SK-N-SH (cell line): ENCODE data around the gene BOD1L1. TPM values are rescaled to one million over a fixed set of nuclear protein-coding genes. Genes with fewer than 3 reads are reported as not detected.

Experiments used
- CTCF ChIA-PET: fragments of 300-600, 350-600 bp; formaldehyde crosslinking; extraction: SDS; loops from one replicate; lab custom pipeline; 2021; lab: Yijun Ruan, JAX
- POLR2A ChIA-PET: fragments of 350-600 bp; sonication (Branson Sonifier 250); formaldehyde crosslinking; extraction: SDS; loops from one replicate; lab custom pipeline; 2020; ENCODE audit warnings: antibody characterized with exemption, inconsistent platforms; lab: Yijun Ruan, JAX
- DNase-seq: peaks from one replicate; pipeline ENCODE4 v3.0.0; 2012
- H2AFZ ChIP-seq: fragments of 200-600 bp; sonication (generic); 2 replicates; pipeline ENCODE4 v1.8.1; 2016; ENCODE audit warnings: antibody characterized with exemption, mild to moderate bottlenecking, low read depth
- H3F3A ChIP-seq: fragments of 200-600 bp; sonication (generic); replicated peaks from 2 replicates; pipeline ENCODE3; 2016; ENCODE audit warnings: antibody characterized with exemption, mild to moderate bottlenecking; ENCODE audit not compliant: insufficient read depth
- H3K27ac ChIP-seq, 2 experiments: fragments of 200-500 bp in 1 of 2; fragments of 200-600 bp in 1 of 2; sonication (Bioruptor generic) in 1 of 2; sonication (generic), shearing (Covaris generic) in 1 of 2; 2 replicates each; pipeline versions ENCODE4 v1.5.1 to v1.6.1; 2014 to 2016; ENCODE audit warnings: low read depth in 2 of 2, inconsistent platforms in 1 of 2, low read length in 1 of 2, mild to moderate bottlenecking in 1 of 2, mixed read lengths in 1 of 2
- H3K27me3 ChIP-seq: fragments of 200-600 bp; sonication (generic), shearing (Covaris generic); 2 replicates; pipeline ENCODE4 v1.6.1; 2016; ENCODE audit warnings: mixed run types; ENCODE audit not compliant: insufficient read depth
- H3K36me3 ChIP-seq, 2 experiments: fragments of 200-500 bp in 1 of 2; fragments of 200-600 bp in 1 of 2; sonication (Bioruptor generic) in 1 of 2; sonication (generic) in 1 of 2; replicated peaks in 1 of 2; 2 replicates each; pipeline versions ENCODE3 to v1.5.1; 2014 to 2016; ENCODE audit warnings: low read length in 1 of 2, mild to moderate bottlenecking in 1 of 2; ENCODE audit not compliant: insufficient read depth in 2 of 2, control insufficient read depth in 1 of 2
- H3K4me1 ChIP-seq, 2 experiments: fragments of 200-500 bp in 1 of 2; fragments of 200-600 bp in 1 of 2; sonication (Bioruptor generic) in 1 of 2; sonication (generic), shearing (Covaris generic) in 1 of 2; 2 replicates each; pipeline versions ENCODE4 v1.5.1 to v1.6.1; 2014 to 2016; ENCODE audit warnings: low read depth in 1 of 2, low read length in 1 of 2, mixed run types in 1 of 2; ENCODE audit not compliant: insufficient read depth in 2 of 2, control insufficient read depth in 1 of 2
- H3K4me2 ChIP-seq: fragments of 200-600 bp; sonication (generic), shearing (Covaris generic); 2 replicates; pipeline ENCODE4 v1.6.1; 2017; ENCODE audit warnings: mixed run types
- H3K4me3 ChIP-seq, 2 experiments: fragments of 200-500 bp in 1 of 2; fragments of 200-600 bp in 1 of 2; sonication (Bioruptor generic) in 1 of 2; sonication (generic), shearing (Covaris generic) in 1 of 2; 2 replicates each; pipeline versions ENCODE4 v1.5.1 to v1.8.1; 2014 to 2016; ENCODE audit warnings: low read depth in 2 of 2, inconsistent platforms in 1 of 2, low read length in 1 of 2, mild to moderate bottlenecking in 1 of 2, mixed read lengths in 1 of 2, moderate library complexity in 1 of 2
- H3K79me2 ChIP-seq: fragments of 200-600 bp; sonication (generic); 2 replicates; pipeline ENCODE4 v1.8.1; 2017; ENCODE audit warnings: mild to moderate bottlenecking; ENCODE audit not compliant: insufficient read depth
- H3K9ac ChIP-seq: fragments of 200-600 bp; sonication (generic); 2 replicates; pipeline ENCODE4 v1.6.1; 2017; ENCODE audit warnings: mixed run types
- H3K9me2 ChIP-seq: fragments of 200-600 bp; sonication (generic); 2 replicates; pipeline ENCODE4 v1.6.1; 2017; ENCODE audit warnings: mixed run types
- H3K9me3 ChIP-seq: fragments of 200-600 bp; sonication (generic); 2 replicates; pipeline ENCODE4 v1.6.1; 2017; ENCODE audit warnings: mixed run types, mild to moderate bottlenecking, moderate library complexity
- H4K20me1 ChIP-seq: fragments of 200-600 bp; sonication (generic); 2 replicates; pipeline ENCODE4 v1.6.1; 2017; ENCODE audit warnings: mild to moderate bottlenecking, mixed run types; ENCODE audit not compliant: insufficient read depth
- CHD2 ChIP-seq: fragments of 150-350 bp; IDR thresholded peaks from 2 replicates; pipeline ENCODE4 v1.6.1; 2018; ENCODE audit warnings: low read length; ENCODE audit not compliant: partially characterized antibody
- MEF2A ChIP-seq: IDR thresholded peaks from 2 replicates; pipeline ENCODE4 v1.4.0; 2012; ENCODE audit warnings: low read depth, borderline replicate concordance
- NRF1 ChIP-seq: IDR thresholded peaks from 2 replicates; pipeline ENCODE4 v1.6.1; 2012; ENCODE audit warnings: low read depth, mild to moderate bottlenecking, low read length
- SIN3A ChIP-seq: IDR thresholded peaks from 2 replicates; pipeline ENCODE4 v1.6.1; 2012; ENCODE audit warnings: low read depth, mild to moderate bottlenecking, low read length, moderate library complexity, borderline replicate concordance
- TEAD4 ChIP-seq: IDR thresholded peaks from 2 replicates; pipeline ENCODE4 v1.4.0; 2012; ENCODE audit warnings: mild to moderate bottlenecking, borderline replicate concordance; ENCODE audit not compliant: insufficient read depth
- YY1 ChIP-seq: IDR thresholded peaks from 2 replicates; pipeline ENCODE4 v1.4.0; 2012; ENCODE audit warnings: low read depth, mild to moderate bottlenecking
- WGBS: methylation state at CpG from one replicate; pipeline ENCODE4 v1.1.6; 2017; ENCODE audit warnings: low lambda C conversion rate; 5-methylcytosine and 5-hydroxymethylcytosine counted together
- polyA plus RNA-seq, 3 experiments: library from polyadenylated mRNA; depleted of rRNA; stranded (reverse); fragments of >200 nt; gene quantifications; 2 replicates each; pipeline ENCODE4 v1.2.3, GENCODE V29; 2012
- TF ChIP-seq, protein P1 (sequence below): fragments of 200-600 bp; sonication (generic); IDR thresholded peaks from 2 replicates; pipeline ENCODE4 v1.6.1; 2017; ENCODE audit warnings: antibody characterized with exemption, mild to moderate bottlenecking, moderate library complexity
- TF ChIP-seq, protein P2 (sequence below): IDR thresholded peaks from 2 replicates; pipeline ENCODE4 v1.4.0; 2012; ENCODE audit warnings: low read depth, borderline replicate concordance
- TF ChIP-seq, protein P3 (sequence below): fragments of 150-350 bp; IDR thresholded peaks from 2 replicates; pipeline ENCODE4 v1.6.1; 2017; ENCODE audit warnings: antibody characterized with exemption, low read length, low read depth, borderline replicate concordance

Gene BOD1L1
- polyA plus RNA-seq, 1 of the 3 experiments (the other 2 are of a cell fraction): 12.5 TPM

DNA sequence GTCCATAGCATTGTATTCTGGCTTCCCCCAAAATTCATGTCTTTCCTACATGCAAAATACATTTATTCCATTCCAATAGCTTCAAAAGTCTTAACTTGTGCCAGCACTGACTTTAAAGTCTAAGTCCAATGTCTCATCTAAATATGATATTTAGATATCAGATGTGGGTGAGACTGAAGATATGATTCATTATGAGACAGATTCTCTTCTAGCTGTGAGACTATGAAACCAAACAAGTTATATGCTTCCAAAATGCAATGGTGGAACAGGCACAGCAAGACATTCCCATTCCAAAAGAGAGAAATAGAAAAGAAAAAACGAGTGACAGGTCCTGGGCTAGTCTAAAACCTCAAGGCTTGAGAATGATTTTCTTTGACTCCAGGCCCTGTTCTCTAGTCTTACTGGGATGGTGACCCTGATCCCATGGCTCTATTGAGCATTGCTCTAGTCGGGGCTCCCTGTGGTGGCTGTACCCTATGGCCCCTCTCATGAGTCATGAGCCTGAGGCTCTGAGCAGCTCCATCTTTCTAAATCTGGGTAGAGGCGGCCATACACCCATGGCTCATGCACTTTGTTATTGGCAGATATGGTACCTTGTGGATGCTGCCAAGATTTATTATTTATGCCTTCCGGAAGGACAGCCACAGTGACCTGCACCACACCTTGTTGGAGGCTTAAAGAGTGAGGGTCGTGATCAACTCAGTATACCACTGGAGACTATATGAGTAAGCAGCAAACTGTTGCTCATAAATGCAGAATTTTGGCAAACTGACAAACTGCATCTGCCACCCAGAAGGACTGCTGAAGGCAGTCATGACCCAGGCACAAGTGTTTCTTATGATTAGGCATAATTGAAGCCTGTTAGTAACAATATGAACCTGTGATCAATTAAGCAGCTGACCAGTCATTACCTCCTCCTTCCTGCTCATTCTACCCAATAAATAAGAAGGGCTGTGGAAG is 38.5 kb upstream of the BOD1L1 start:
- H3K4me1 ChIP-seq: peaks cover 0 to 3% of the 10 kb centered on the region in 2 experiments; a peak in 1 of 4 replicates
- no peak overlapping the region; the same call in 1 of the 2 replicates for H3K4me2 ChIP-seq
- H3K36me3 ChIP-seq: no peaks in the 10 kb centered on the region
- no peak overlapping the region for H3K27ac ChIP-seq
- H3K9ac ChIP-seq: no peak overlapping the region
- TF ChIP-seq CHD2 (no peak), NRF1 (no peak), YY1 (no peak), SIN3A (no peak), MEF2A (no peak), TEAD4 (no peak)
- TF ChIP-seq, protein P1, sequence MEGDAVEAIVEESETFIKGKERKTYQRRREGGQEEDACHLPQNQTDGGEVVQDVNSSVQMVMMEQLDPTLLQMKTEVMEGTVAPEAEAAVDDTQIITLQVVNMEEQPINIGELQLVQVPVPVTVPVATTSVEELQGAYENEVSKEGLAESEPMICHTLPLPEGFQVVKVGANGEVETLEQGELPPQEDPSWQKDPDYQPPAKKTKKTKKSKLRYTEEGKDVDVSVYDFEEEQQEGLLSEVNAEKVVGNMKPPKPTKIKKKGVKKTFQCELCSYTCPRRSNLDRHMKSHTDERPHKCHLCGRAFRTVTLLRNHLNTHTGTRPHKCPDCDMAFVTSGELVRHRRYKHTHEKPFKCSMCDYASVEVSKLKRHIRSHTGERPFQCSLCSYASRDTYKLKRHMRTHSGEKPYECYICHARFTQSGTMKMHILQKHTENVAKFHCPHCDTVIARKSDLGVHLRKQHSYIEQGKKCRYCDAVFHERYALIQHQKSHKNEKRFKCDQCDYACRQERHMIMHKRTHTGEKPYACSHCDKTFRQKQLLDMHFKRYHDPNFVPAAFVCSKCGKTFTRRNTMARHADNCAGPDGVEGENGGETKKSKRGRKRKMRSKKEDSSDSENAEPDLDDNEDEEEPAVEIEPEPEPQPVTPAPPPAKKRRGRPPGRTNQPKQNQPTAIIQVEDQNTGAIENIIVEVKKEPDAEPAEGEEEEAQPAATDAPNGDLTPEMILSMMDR: no peak
- TF ChIP-seq, protein P2, sequence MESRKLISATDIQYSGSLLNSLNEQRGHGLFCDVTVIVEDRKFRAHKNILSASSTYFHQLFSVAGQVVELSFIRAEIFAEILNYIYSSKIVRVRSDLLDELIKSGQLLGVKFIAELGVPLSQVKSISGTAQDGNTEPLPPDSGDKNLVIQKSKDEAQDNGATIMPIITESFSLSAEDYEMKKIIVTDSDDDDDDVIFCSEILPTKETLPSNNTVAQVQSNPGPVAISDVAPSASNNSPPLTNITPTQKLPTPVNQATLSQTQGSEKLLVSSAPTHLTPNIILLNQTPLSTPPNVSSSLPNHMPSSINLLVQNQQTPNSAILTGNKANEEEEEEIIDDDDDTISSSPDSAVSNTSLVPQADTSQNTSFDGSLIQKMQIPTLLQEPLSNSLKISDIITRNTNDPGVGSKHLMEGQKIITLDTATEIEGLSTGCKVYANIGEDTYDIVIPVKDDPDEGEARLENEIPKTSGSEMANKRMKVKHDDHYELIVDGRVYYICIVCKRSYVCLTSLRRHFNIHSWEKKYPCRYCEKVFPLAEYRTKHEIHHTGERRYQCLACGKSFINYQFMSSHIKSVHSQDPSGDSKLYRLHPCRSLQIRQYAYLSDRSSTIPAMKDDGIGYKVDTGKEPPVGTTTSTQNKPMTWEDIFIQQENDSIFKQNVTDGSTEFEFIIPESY: no peak
- TF ChIP-seq, protein P3, sequence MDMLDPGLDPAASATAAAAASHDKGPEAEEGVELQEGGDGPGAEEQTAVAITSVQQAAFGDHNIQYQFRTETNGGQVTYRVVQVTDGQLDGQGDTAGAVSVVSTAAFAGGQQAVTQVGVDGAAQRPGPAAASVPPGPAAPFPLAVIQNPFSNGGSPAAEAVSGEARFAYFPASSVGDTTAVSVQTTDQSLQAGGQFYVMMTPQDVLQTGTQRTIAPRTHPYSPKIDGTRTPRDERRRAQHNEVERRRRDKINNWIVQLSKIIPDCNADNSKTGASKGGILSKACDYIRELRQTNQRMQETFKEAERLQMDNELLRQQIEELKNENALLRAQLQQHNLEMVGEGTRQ: no peak
- H3K4me3 ChIP-seq: no peak overlapping the region
- CTCF ChIA-PET: no interaction called here
- no peak overlapping the region for H2AFZ ChIP-seq
- no peak for DNase-seq
- no peaks in the 10 kb centered on the region for H3K27me3 ChIP-seq
- WGBS: 33% methylated on average over 5 of the region's 5 CpGs
- H3K9me2 ChIP-seq: no peaks in the 10 kb centered on the region
- H3F3A ChIP-seq: no peaks in the 10 kb centered on the region
- H4K20me1 ChIP-seq: no peaks in the 10 kb centered on the region
- POLR2A ChIA-PET: no interaction called here
- H3K9me3 ChIP-seq: no peaks in the 10 kb centered on the region
- H3K79me2 ChIP-seq: no peaks in the 10 kb centered on the region
